SU-DHL-6 (cell line): ENCODE data around the gene CLEC18C.
"Not testable (repeated sequence)": the region's sequence is repeated elsewhere in the genome, so short reads cannot be mapped to it uniquely, and the experiment has no call there.

ENCODE experiments used
- H2AFZ ChIP-seq: fragments of 200-600 bp; sonication (generic); 2 replicates; pipeline ENCODE4 v1.6.1; 2014; ENCODE audit warnings: low read depth, mild to moderate bottlenecking, moderate library complexity, mixed read lengths, antibody characterized with exemption, low read length; ENCODE audit not compliant: severe bottlenecking
- H3F3A ChIP-seq: fragments of 200-600 bp; shearing (Covaris generic); 2 replicates; pipeline ENCODE4 v1.6.0; 2016; ENCODE audit warnings: antibody characterized with exemption, mild to moderate bottlenecking; ENCODE audit not compliant: insufficient read depth
- H3K27ac ChIP-seq: fragments of 200-600 bp; sonication (generic); 2 replicates; pipeline ENCODE4 v1.5.1; 2016; ENCODE audit warnings: low read depth, mild to moderate bottlenecking, low read length, moderate library complexity, mixed read lengths
- H3K27me3 ChIP-seq: fragments of 200-600 bp; sonication (generic), shearing (Covaris generic); 2 replicates; pipeline ENCODE4 v1.6.0; 2014; ENCODE audit warnings: mild to moderate bottlenecking, low read length
- H3K36me3 ChIP-seq: fragments of 200-600 bp; sonication (generic); 2 replicates; pipeline ENCODE4 v1.6.1; 2014; ENCODE audit warnings: mild to moderate bottlenecking, low read length, mixed read lengths
- H3K4me2 ChIP-seq: fragments of 300-600, 200-600 bp; shearing (Covaris generic), sonication (generic); 2 replicates; pipeline ENCODE4 v1.6.0; 2014; ENCODE audit warnings: low read length, low read depth, mild to moderate bottlenecking; ENCODE audit not compliant: poor library complexity, severe bottlenecking
- H3K4me3 ChIP-seq: fragments of 200-600 bp; sonication (generic); 2 replicates; pipeline ENCODE4 v1.5.1; 2014; ENCODE audit warnings: antibody characterized with exemption, low read length, mild to moderate bottlenecking, mixed read lengths; ENCODE audit not compliant: insufficient read depth, poor library complexity, severe bottlenecking
- H3K79me2 ChIP-seq: fragments of 200-600 bp; sonication (generic); 2 replicates; pipeline ENCODE4 v1.6.1; 2014; ENCODE audit warnings: mild to moderate bottlenecking, low read length, moderate library complexity; ENCODE audit not compliant: insufficient read depth
- H3K9ac ChIP-seq: fragments of 200-600 bp; sonication (generic); 2 replicates; pipeline ENCODE4 v1.7.0; 2014; ENCODE audit warnings: mild to moderate bottlenecking, low read length
- H3K9me2 ChIP-seq: fragments of 200-600 bp; sonication (generic); replicated peaks from 2 replicates; pipeline ENCODE4 v1.6.1; 2014; ENCODE audit warnings: low read length; ENCODE audit not compliant: insufficient read depth
- H3K9me3 ChIP-seq: fragments of 200-600 bp; sonication (generic); 2 replicates; pipeline ENCODE4 v1.6.1; 2014; ENCODE audit warnings: low read length, mixed read lengths; ENCODE audit not compliant: insufficient read depth
- H4K20me1 ChIP-seq: fragments of 200-600 bp; sonication (generic); 2 replicates; pipeline ENCODE4 v1.6.1; 2014; ENCODE audit warnings: low read depth, mild to moderate bottlenecking, antibody characterized with exemption, low read length, moderate library complexity, mixed read lengths
- EZH2phosphoT487 ChIP-seq: fragments of 200-600 bp; sonication (generic), shearing (Covaris generic); conservative IDR thresholded peaks from 2 replicates; pipeline ENCODE4 v1.6.1; 2018; ENCODE audit warnings: mild to moderate bottlenecking, antibody characterized with exemption, low read length, moderate library complexity, mixed read lengths
- TF ChIP-seq, protein P1 (sequence below): fragments of 200-600 bp; sonication (generic); IDR thresholded peaks from one replicate; pipeline ENCODE4 v1.5.1; 2017; ENCODE audit warnings: antibody characterized with exemption, mild to moderate bottlenecking, low read length, moderate library complexity; ENCODE audit not compliant: insufficient read depth, poor library complexity, severe bottlenecking

The CLEC18C gene

GRCh38 chr16:70151941-70152509 is 21.6 kb upstream of the CLEC18C start:
- Histone ChIP-seq H3F3A (no peaks in the 10 kb centered on the region), H3K9ac (no peak overlapping the region), H3K9me2 (no peaks in the 10 kb centered on the region), H3K36me3 (peaks cover 12% of the 10 kb centered on the region), H2AFZ (no peak overlapping the region), H3K27me3 (no peaks in the 10 kb centered on the region), H4K20me1 (no peaks in the 10 kb centered on the region), H3K4me2 (no peak overlapping the region), H3K9me3 (no peaks in the 10 kb centered on the region), H3K4me3 (no peak overlapping the region), H3K27ac (no peak overlapping the region), H3K79me2 (no peaks in the 10 kb centered on the region)
- TF ChIP-seq, protein P1, sequence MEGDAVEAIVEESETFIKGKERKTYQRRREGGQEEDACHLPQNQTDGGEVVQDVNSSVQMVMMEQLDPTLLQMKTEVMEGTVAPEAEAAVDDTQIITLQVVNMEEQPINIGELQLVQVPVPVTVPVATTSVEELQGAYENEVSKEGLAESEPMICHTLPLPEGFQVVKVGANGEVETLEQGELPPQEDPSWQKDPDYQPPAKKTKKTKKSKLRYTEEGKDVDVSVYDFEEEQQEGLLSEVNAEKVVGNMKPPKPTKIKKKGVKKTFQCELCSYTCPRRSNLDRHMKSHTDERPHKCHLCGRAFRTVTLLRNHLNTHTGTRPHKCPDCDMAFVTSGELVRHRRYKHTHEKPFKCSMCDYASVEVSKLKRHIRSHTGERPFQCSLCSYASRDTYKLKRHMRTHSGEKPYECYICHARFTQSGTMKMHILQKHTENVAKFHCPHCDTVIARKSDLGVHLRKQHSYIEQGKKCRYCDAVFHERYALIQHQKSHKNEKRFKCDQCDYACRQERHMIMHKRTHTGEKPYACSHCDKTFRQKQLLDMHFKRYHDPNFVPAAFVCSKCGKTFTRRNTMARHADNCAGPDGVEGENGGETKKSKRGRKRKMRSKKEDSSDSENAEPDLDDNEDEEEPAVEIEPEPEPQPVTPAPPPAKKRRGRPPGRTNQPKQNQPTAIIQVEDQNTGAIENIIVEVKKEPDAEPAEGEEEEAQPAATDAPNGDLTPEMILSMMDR = no peak
- no peak for TF ChIP-seq EZH2phosphoT487

DNA sequence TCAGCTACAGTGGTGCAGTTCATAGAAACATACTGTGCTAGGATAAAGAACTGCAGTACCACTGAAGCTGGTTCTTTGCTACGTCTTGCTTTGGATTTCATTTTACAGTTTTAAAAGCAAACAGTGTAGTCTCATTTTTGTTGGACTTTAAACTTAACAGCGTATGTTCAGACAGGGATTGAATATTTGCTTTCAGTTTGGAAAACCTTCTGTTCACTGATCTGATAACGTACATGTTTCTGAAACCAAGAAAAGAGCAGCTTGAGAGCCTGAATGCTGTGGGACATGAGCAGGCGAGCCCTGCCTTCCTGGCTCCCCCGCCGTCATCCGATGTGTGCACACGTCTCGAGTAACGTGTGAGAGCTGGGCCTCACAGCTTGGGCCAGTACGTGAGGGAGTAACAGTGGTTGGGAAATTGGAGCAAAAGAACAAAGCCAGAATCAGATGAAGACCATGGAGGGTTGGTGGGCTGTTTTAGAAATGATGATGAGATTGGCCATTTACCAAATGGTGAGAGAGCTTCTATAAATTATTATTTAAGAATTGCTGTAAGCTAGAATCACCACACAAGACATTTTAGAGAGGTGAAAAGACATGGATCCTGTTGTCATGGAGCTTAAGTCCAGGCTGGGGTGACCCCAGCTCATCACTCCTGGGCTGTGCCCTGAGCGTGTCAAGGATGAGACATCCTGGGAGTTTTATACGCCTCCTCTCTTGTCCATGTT is 20.8 kb upstream of the CLEC18C start:
- Histone ChIP-seq H3F3A (no peaks in the 10 kb centered on the region), H3K27me3 (no peaks in the 10 kb centered on the region), H3K4me3 (no peak overlapping the region), H3K36me3 (peaks cover 12% of the 10 kb centered on the region), H2AFZ (no peak overlapping the region), H3K4me2 (no peak overlapping the region), H3K9me3 (no peaks in the 10 kb centered on the region), H3K9ac (no peak overlapping the region), H3K79me2 (no peaks in the 10 kb centered on the region), H4K20me1 (no peaks in the 10 kb centered on the region), H3K27ac (no peak overlapping the region), H3K9me2 (no peaks in the 10 kb centered on the region)
- TF ChIP-seq EZH2phosphoT487 = no peak
- TF ChIP-seq, protein P1 = no peak

GRCh38 chr16:70154736-70155135 is 18.9 kb upstream of the CLEC18C start:
- not testable (repeated sequence) for H2AFZ ChIP-seq, H3F3A ChIP-seq, H3K27me3 ChIP-seq, H3K4me3 ChIP-seq, H3K9me3 ChIP-seq, H3K9me2 ChIP-seq, H3K79me2 ChIP-seq, H4K20me1 ChIP-seq, H3K4me2 ChIP-seq, H3K9ac ChIP-seq, H3K27ac ChIP-seq
- peaks cover 12% of the 10 kb centered on the region for H3K36me3 ChIP-seq

DNA sequence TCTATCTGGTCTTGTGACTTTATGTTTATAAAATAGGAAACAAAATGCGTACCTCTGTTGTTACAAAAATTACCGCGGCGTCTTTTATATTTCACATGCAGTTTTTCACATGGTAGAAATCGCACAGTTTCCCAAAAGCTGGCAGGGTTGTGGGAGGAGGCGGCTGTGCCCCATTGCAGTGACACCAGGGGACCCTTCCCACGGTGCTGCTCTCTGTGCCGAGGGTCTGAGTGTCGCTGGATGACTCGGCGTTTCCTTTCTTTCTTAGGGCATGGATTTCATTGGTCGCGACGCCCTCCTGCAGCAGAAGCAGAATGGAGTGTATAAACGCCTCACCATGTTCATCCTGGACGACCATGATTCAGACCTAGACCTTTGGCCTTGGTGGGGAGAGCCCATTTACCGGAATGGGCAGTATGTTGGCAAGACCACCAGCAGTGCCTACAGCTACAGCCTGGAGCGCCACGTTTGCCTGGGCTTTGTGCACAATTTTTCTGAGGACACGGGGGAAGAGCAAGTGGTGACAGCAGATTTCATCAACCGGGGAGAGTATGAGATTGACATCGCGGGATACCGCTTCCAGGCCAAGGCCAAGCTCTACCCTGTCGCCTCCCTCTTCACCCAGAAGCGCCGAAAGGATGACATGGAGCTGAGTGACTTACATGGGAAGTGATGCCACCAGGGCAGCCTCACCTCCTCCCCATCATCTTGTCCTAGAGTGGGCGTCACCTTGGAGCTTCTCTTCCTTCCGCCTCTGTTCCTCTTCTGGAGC is 17.2 kb upstream of the CLEC18C start:
- no peaks in the 10 kb centered on the region for H3F3A ChIP-seq
- H3K27me3 ChIP-seq = no peaks in the 10 kb centered on the region
- peaks cover 8% of the 10 kb centered on the region for H3K36me3 ChIP-seq
- no peaks in the 10 kb centered on the region for H3K9me2 ChIP-seq
- H3K27ac ChIP-seq = no peak overlapping the region
- no peak overlapping the region for H3K9ac ChIP-seq
- no peaks in the 10 kb centered on the region for H4K20me1 ChIP-seq
- H3K4me2 ChIP-seq = no peak overlapping the region
- H2AFZ ChIP-seq = no peak overlapping the region
- no peaks in the 10 kb centered on the region for H3K79me2 ChIP-seq
- TF ChIP-seq, protein P1 = no peak
- TF ChIP-seq EZH2phosphoT487 = no peak
- H3K9me3 ChIP-seq = no peaks in the 10 kb centered on the region
- H3K4me3 ChIP-seq = no peak overlapping the region
